CD4-positive, alpha-beta memory T cell (primary cell): ENCODE results near the gene TINAG. TPM values are rescaled to one million over a fixed set of nuclear protein-coding genes. Genes with fewer than 3 reads are reported as not detected.

Source experiments
- CTCF ChIA-PET: fragments of 350-600 bp; sonication (Branson Sonifier 250); formaldehyde crosslinking; loops from one replicate; lab custom pipeline; 2021; ENCODE audit warnings: inconsistent platforms; ENCODE audit not compliant: partially characterized antibody; lab: Charles Lee
- POLR2A ChIA-PET: fragments of 350-600 bp; sonication (Branson Sonifier 250); formaldehyde crosslinking; loops from one replicate; lab custom pipeline; 2021; ENCODE audit not compliant: partially characterized antibody; lab: Charles Lee
- DNase-seq, 5 donors: peaks; one replicate each; pipeline versions ENCODE4 v3.0.0 to v3.0.0-alpha.2; 2020 to 2022; ENCODE audit warnings: mixed read lengths in 1 of 5
- H3K27ac ChIP-seq: one replicate; pipeline ENCODE4 v1.7.0; 2013; ENCODE audit warnings: low read depth, low read length
- H3K27me3 ChIP-seq: 2 replicates; pipeline ENCODE4 v1.7.0; 2013; ENCODE audit warnings: mild to moderate bottlenecking, low read length, moderate library complexity; ENCODE audit not compliant: insufficient read depth
- H3K36me3 ChIP-seq: 2 replicates; pipeline ENCODE4 v1.7.0; 2013; ENCODE audit warnings: mild to moderate bottlenecking, low read length, moderate library complexity; ENCODE audit not compliant: insufficient read depth
- H3K4me1 ChIP-seq: 2 replicates; pipeline ENCODE4 v1.7.0; 2013; ENCODE audit warnings: mild to moderate bottlenecking, low read length, moderate library complexity; ENCODE audit not compliant: insufficient read depth
- H3K4me3 ChIP-seq, 2 donors: one replicate each; pipeline ENCODE4 v1.7.0; 2013; ENCODE audit warnings: low read length in 2 of 2, mild to moderate bottlenecking in 1 of 2
- H3K9me3 ChIP-seq, 2 donors: one replicate each; pipeline ENCODE4 v1.7.0; 2013; ENCODE audit warnings: low read length in 2 of 2, control low read depth in 1 of 2; ENCODE audit not compliant: control insufficient read depth in 1 of 2
- H3K27ac Mint-ChIP-seq, 7 donors: one replicate each; pipeline ENCODE4 v1.8.0; 2020 to 2021; ENCODE audit warnings: mixed read lengths in 7 of 7, mild to moderate bottlenecking in 6 of 7, inconsistent platforms in 3 of 7, moderate library complexity in 3 of 7
- H3K27me3 Mint-ChIP-seq, 2 donors: one replicate each; pipeline ENCODE4 v1.8.0; 2020 to 2021; ENCODE audit warnings: mixed read lengths in 2 of 2
- H3K36me3 Mint-ChIP-seq, 2 donors: one replicate each; pipeline ENCODE4 v1.8.0; 2020 to 2021; ENCODE audit warnings: mixed read lengths in 2 of 2, inconsistent platforms in 1 of 2, mild to moderate bottlenecking in 1 of 2
- H3K4me1 Mint-ChIP-seq, 4 donors: one replicate each; pipeline ENCODE4 v1.8.0; 2020 to 2021; ENCODE audit warnings: mixed read lengths in 4 of 4, mild to moderate bottlenecking in 1 of 4
- H3K4me3 Mint-ChIP-seq, 8 donors: one replicate each; pipeline ENCODE4 v1.8.0; 2020 to 2021; ENCODE audit warnings: mixed read lengths in 8 of 8, mild to moderate bottlenecking in 7 of 8, moderate library complexity in 6 of 8, inconsistent platforms in 3 of 8
- H3K9me3 Mint-ChIP-seq, 8 donors: one replicate each; pipeline ENCODE4 v1.8.0; 2020 to 2021; ENCODE audit warnings: mixed read lengths in 8 of 8, mild to moderate bottlenecking in 5 of 8, inconsistent platforms in 3 of 8, moderate library complexity in 1 of 8
- intact Hi-C: fragments of 100-400 bp; cut with micrococcal nuclease; formaldehyde crosslinking; loops from one replicate; pipeline ENCODE4 v1.15.1; 2023
- polyA plus RNA-seq, 2 donors: library from polyadenylated mRNA; unstranded; fragments of 300-500 nt; fragmentation: Illumina TruSeq; gene quantifications; one replicate each; pipeline ENCODE4 v1.2.3, GENCODE V29; 2021
- total RNA-seq, 2 experiments: library from RNA; stranded (reverse); gene quantifications; one replicate each; pipeline ENCODE4 v1.2.3, GENCODE V29; 2021

The TINAG gene
- total and polyA plus RNA-seq, 4 experiments from 2014 or later = not detected

DNA sequence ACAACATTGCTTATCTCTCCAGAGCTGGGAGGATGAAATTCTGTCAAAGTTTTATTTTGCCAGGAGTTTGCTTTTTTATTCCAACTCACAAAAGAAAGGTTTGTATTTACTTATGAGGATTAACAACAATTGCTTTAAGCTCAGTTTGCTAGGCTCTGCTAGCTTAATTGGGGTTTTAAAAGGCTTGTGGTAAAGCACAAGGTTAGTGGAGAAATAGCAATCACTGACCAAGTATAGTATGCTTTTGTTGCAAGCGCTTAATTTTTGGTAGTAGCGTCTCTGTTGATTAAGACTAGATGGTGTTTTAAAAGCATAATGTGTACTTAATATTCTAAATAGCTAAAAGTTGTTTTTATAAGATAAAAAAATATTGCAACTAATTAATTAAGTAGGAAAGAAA is 45.7 kb downstream of the TINAG start:
- Mint-ChIP-seq H3K27ac (no peak overlapping the region), H3K9me3 (peaks cover 0 to 6% (median 3%) of the 10 kb centered on the region in 8 donors), H3K36me3 (no peaks in the 10 kb centered on the region), H3K4me3 (no peak overlapping the region), H3K4me1 (no peaks in the 10 kb centered on the region), H3K27me3 (no peaks in the 10 kb centered on the region)
- H3K4me3 ChIP-seq = no peak overlapping the region
- intact Hi-C loops = no loop called here
- ChIA-PET CTCF (no interaction called here), POLR2A (no interaction called here)
- H3K4me1 ChIP-seq = no peaks in the 10 kb centered on the region
- no peaks in the 10 kb centered on the region for H3K36me3 ChIP-seq
- no peaks in the 10 kb centered on the region for H3K9me3 ChIP-seq
- H3K27me3 ChIP-seq = no peaks in the 10 kb centered on the region
- H3K27ac ChIP-seq = no peak overlapping the region
- DNase-seq = no peak

- ChIA-PET CTCF (no interaction called here), POLR2A (no interaction called here)
- no peak for DNase-seq
- no peak overlapping the region for H3K27ac ChIP-seq
- H3K4me1 ChIP-seq = no peaks in the 10 kb centered on the region
- intact Hi-C loops = no loop called here
- no peaks in the 10 kb centered on the region for H3K27me3 Mint-ChIP-seq
- no peak overlapping the region for H3K27ac Mint-ChIP-seq
- H3K4me3 ChIP-seq = no peak overlapping the region
- no peaks in the 10 kb centered on the region for H3K9me3 ChIP-seq
- no peak overlapping the region for H3K4me3 Mint-ChIP-seq
- no peaks in the 10 kb centered on the region for H3K4me1 Mint-ChIP-seq
- no peaks in the 10 kb centered on the region for H3K36me3 Mint-ChIP-seq
- H3K36me3 ChIP-seq = no peaks in the 10 kb centered on the region
- no peaks in the 10 kb centered on the region for H3K27me3 ChIP-seq
- H3K9me3 Mint-ChIP-seq = peaks cover 0 to 6% (median 3%) of the 10 kb centered on the region in 8 donors
Measured at GRCh38 chr6:54354608-54355007, 46.4 kb downstream of the TINAG start.

- no peak overlapping the region for H3K27ac ChIP-seq
- ChIA-PET POLR2A (no interaction called here), CTCF (no interaction called here)
- Mint-ChIP-seq H3K9me3 (peaks cover 0 to 12% (median 3%) of the 10 kb centered on the region in 8 donors), H3K27ac (no peak overlapping the region), H3K36me3 (no peaks in the 10 kb centered on the region), H3K4me3 (no peak overlapping the region), H3K27me3 (no peaks in the 10 kb centered on the region), H3K4me1 (no peaks in the 10 kb centered on the region)
- intact Hi-C loops = no loop called here
- H3K4me1 ChIP-seq = no peaks in the 10 kb centered on the region
- H3K9me3 ChIP-seq = no peaks in the 10 kb centered on the region
- no peak overlapping the region for H3K4me3 ChIP-seq
- H3K36me3 ChIP-seq = no peaks in the 10 kb centered on the region
- no peaks in the 10 kb centered on the region for H3K27me3 ChIP-seq
- DNase-seq = no peak
Measured at GRCh38 chr6:54357141-54357540, 48.9 kb downstream of the TINAG start.

GRCh38 chr6:54361188-54361587 is 52.9 kb downstream of the TINAG start:
- H3K27ac Mint-ChIP-seq = no peak overlapping the region
- Histone ChIP-seq H3K9me3 (no peaks in the 10 kb centered on the region), H3K4me1 (no peaks in the 10 kb centered on the region), H3K27ac (no peak overlapping the region), H3K27me3 (no peaks in the 10 kb centered on the region), H3K36me3 (no peaks in the 10 kb centered on the region), H3K4me3 (no peak overlapping the region)
- no peaks in the 10 kb centered on the region for H3K36me3 Mint-ChIP-seq
- intact Hi-C loops = no loop called here
- no peak for DNase-seq
- POLR2A ChIA-PET = no interaction called here
- no peaks in the 10 kb centered on the region for H3K4me1 Mint-ChIP-seq
- CTCF ChIA-PET = no interaction called here
- peaks cover 0 to 12% (median 1%) of the 10 kb centered on the region in 8 donors for H3K9me3 Mint-ChIP-seq
- H3K4me3 Mint-ChIP-seq = no peak overlapping the region
- no peaks in the 10 kb centered on the region for H3K27me3 Mint-ChIP-seq

- no peaks in the 10 kb centered on the region for H3K27me3 Mint-ChIP-seq
- Histone ChIP-seq H3K36me3 (no peaks in the 10 kb centered on the region), H3K27ac (no peak overlapping the region), H3K27me3 (no peaks in the 10 kb centered on the region), H3K4me1 (no peaks in the 10 kb centered on the region), H3K4me3 (no peak overlapping the region), H3K9me3 (no peaks in the 10 kb centered on the region)
- ChIA-PET CTCF (no interaction called here), POLR2A (no interaction called here)
- H3K4me3 Mint-ChIP-seq = no peak overlapping the region
- peaks cover 0 to 11% (median 1%) of the 10 kb centered on the region in 8 donors for H3K9me3 Mint-ChIP-seq
- intact Hi-C loops = no loop called here
- H3K4me1 Mint-ChIP-seq = no peaks in the 10 kb centered on the region
- H3K36me3 Mint-ChIP-seq = no peaks in the 10 kb centered on the region
- H3K27ac Mint-ChIP-seq = no peak overlapping the region
- DNase-seq = no peak
Measured at GRCh38 chr6:54361734-54362133, 53.5 kb downstream of the TINAG start.

GRCh38 chr6:54366667-54367327 is 58.6 kb downstream of the TINAG start:
- Mint-ChIP-seq H3K9me3 (peaks cover 0 to 5% (median 0%) of the 10 kb centered on the region in 8 donors), H3K4me3 (no peak overlapping the region), H3K27ac (no peak overlapping the region), H3K4me1 (no peaks in the 10 kb centered on the region), H3K36me3 (no peaks in the 10 kb centered on the region), H3K27me3 (no peaks in the 10 kb centered on the region)
- no peak overlapping the region for H3K4me3 ChIP-seq
- no peak for DNase-seq
- intact Hi-C loops = no loop called here
- no peaks in the 10 kb centered on the region for H3K27me3 ChIP-seq
- POLR2A ChIA-PET = no interaction called here
- no peak overlapping the region for H3K27ac ChIP-seq
- H3K9me3 ChIP-seq = no peaks in the 10 kb centered on the region
- CTCF ChIA-PET = no interaction called here
- no peaks in the 10 kb centered on the region for H3K36me3 ChIP-seq
- no peaks in the 10 kb centered on the region for H3K4me1 ChIP-seq

GRCh38 chr6:54377776-54378175 is 69.5 kb downstream of the TINAG start:
- Histone ChIP-seq H3K4me3 (no peak overlapping the region), H3K36me3 (no peaks in the 10 kb centered on the region), H3K27ac (no peak overlapping the region), H3K9me3 (peaks cover 0 to 5% of the 10 kb centered on the region in 2 donors), H3K27me3 (no peaks in the 10 kb centered on the region), H3K4me1 (no peaks in the 10 kb centered on the region)
- Mint-ChIP-seq H3K27ac (no peak overlapping the region), H3K27me3 (no peaks in the 10 kb centered on the region), H3K9me3 (peaks cover 0 to 10% (median 4%) of the 10 kb centered on the region in 8 donors), H3K4me3 (no peak overlapping the region), H3K4me1 (no peaks in the 10 kb centered on the region), H3K36me3 (no peaks in the 10 kb centered on the region)
- ChIA-PET POLR2A (no interaction called here), CTCF (no interaction called here)
- no peak for DNase-seq
- intact Hi-C loops = no loop called here
